RWPE1 (cell line): ENCODE measurements around the gene RASSF5.

Experiments
- CTCF ChIA-PET: fragments of 350-600 bp; sonication (Branson Sonifier 250); formaldehyde crosslinking; extraction: SDS; loops from one replicate; lab custom pipeline; 2021; lab: Yijun Ruan, JAX
- POLR2A ChIA-PET: fragments of 400-600 bp; formaldehyde crosslinking; extraction: SDS; loops from one replicate; lab custom pipeline; 2020; ENCODE audit warnings: antibody characterized with exemption; ENCODE audit not compliant: low non-redundant PET; lab: Yijun Ruan, JAX
- DNase-seq: peaks from one replicate; pipeline ENCODE4 v3.0.0; 2012; ENCODE audit warnings: low spot score
- H3K27ac ChIP-seq: fragments of 450-650 bp; 2 replicates; pipeline ENCODE4 v1.5.1; 2017
- TF ChIP-seq, protein P1 (sequence below): fragments of 450-650 bp; conservative IDR thresholded peaks from 2 replicates; pipeline ENCODE4 v1.5.1; 2017; ENCODE audit warnings: low read depth, mild to moderate bottlenecking

Gene RASSF5

DNA sequence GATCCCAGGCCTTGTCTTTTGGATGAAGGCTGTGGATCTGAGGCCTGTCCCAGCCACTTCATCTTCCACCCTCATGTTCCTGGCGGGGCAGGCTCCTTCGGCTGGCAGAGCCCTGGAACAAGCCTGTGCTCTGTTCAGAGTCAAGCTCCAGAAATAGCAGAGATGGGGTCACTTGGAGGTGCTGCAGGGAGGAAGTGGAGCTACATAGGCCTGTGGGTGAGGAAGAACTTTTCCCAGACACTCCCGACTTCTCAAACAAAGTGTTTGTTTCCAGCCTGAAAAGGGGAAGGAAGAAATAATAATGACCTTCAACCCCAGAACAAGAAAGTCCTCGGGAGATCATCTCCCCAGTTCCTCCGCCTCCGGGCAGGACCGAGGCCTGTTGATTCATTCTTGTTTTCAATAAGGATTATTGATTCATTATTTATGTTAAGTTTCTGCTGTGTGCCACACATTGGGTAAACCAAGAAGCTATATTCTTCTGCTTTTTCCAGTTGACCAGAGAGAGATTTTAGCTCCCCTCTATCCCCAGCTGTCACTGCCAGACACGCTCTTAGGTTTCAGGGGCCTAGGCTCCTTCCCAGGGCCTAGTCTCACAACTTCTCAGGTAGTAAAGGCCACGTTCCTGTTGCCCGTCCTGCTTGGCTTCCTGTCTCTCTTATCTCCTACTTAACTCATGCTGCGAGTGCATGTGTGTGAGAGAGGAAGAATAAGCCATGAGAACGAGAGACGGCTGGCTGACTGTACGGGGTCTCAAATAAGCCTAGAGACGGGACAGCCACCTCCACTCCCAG is 20.1 kb upstream of the RASSF5 start:
- TF ChIP-seq, protein P1, sequence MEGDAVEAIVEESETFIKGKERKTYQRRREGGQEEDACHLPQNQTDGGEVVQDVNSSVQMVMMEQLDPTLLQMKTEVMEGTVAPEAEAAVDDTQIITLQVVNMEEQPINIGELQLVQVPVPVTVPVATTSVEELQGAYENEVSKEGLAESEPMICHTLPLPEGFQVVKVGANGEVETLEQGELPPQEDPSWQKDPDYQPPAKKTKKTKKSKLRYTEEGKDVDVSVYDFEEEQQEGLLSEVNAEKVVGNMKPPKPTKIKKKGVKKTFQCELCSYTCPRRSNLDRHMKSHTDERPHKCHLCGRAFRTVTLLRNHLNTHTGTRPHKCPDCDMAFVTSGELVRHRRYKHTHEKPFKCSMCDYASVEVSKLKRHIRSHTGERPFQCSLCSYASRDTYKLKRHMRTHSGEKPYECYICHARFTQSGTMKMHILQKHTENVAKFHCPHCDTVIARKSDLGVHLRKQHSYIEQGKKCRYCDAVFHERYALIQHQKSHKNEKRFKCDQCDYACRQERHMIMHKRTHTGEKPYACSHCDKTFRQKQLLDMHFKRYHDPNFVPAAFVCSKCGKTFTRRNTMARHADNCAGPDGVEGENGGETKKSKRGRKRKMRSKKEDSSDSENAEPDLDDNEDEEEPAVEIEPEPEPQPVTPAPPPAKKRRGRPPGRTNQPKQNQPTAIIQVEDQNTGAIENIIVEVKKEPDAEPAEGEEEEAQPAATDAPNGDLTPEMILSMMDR = no peak
- DNase-seq = no peak
- H3K27ac ChIP-seq = no peak overlapping the region
- POLR2A ChIA-PET = no interaction called here
- CTCF ChIA-PET = interaction anchor here (0.6 to 1.2 kb wide), 2 partner anchors 70 to 177 kb away, joined by 3 to 6 read pairs; no protein-coding TSS in a partner anchor

DNA sequence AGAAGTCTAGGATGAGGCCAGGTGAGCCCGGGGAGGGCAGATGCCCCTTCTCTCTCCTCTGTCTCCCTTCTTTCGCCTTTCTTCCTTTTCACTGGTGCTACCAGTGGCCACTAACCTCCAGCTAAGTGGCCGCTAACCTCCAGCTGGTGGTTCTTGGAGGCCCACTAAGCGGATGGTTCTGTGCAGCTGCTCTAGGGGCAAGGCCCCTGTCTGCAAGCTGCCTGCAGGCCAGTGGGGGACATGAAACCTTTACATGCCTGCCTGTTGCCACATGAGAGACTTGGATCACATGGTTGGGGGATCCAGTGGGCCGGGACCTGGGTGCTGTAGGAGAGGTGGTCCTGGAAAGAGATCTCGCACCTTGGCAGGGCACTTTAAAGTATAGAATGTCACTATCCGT is 19.4 kb upstream of the RASSF5 start:
- TF ChIP-seq, protein P1 = no peak
- CTCF ChIA-PET = interaction anchor here (0.6 to 1.2 kb wide), 2 partner anchors 71 to 176 kb away, joined by 3 to 6 read pairs; no protein-coding TSS in a partner anchor
- POLR2A ChIA-PET = no interaction called here
- H3K27ac ChIP-seq = no peak overlapping the region
- no peak for DNase-seq

DNA sequence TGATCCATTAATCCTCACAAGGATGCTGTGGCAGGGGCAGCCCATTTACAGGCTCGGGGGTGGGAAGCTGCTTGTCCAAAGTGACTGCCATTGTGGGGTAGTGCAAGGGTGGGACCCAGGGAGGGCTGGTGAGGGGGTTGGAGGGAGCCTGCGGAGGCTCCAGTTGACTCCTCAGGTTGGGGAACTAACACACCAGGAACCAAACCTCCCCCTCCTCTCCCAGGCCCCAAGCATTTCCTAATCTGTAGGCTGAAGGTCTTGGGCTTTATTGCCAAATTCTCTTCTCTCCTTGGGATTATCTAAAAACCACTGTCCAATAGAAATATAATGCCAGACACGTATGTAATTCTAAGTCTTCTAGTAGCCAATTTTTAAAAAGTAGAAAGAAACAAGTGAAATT is 18.9 kb upstream of the RASSF5 start:
- ChIA-PET CTCF (interaction anchor here (0.7 to 1.5 kb wide), 3 partner anchors 14 to 124 kb away, joined by 3 to 7 read pairs (median 4); partner anchors contain the start of gene EIF2D), POLR2A (no interaction called here)
- no peak overlapping the region for H3K27ac ChIP-seq
- TF ChIP-seq, protein P1 = no peak
- no peak for DNase-seq

DNA sequence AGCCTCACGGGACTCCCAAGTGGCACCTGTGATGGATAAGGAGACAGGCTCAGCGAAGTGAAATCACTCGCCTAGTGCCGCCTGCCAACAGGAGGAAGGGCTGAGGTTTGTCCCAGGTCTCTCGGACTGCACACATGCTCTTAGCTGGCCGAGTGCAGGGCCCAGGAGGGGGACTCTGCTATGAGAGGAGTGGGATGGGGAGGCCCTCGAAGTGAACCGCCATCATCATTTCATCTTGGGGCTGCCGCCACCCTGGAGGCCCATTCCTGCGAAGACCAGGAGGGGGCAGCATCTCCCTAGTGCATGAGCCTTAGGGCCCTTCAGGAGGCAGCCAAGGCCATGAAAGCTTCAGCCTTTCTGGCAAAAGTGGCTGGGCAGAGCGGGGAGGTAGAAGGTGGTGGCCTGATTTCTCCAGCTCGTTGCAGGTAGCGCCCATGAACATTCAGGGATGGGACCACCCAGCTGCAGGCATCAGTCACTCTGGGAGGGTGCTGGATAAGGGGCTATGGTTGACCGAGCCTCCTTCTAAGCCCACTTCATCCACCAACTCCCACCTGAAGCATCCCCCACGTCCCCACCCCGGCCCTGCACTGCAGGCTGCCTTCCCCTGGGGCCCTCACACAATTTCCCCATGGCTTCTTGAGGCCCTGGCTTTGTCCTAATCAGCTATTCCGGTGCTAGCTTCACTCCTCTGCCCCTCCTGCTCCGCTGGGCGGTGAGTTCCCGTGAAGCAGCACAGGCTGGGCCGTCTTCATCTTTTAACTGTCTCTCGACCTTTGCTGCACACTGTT is 17.2 kb upstream of the RASSF5 start:
- POLR2A ChIA-PET = no interaction called here
- TF ChIP-seq, protein P1 = peak; percentile 95
- peak; percentile 93 for DNase-seq

DNA sequence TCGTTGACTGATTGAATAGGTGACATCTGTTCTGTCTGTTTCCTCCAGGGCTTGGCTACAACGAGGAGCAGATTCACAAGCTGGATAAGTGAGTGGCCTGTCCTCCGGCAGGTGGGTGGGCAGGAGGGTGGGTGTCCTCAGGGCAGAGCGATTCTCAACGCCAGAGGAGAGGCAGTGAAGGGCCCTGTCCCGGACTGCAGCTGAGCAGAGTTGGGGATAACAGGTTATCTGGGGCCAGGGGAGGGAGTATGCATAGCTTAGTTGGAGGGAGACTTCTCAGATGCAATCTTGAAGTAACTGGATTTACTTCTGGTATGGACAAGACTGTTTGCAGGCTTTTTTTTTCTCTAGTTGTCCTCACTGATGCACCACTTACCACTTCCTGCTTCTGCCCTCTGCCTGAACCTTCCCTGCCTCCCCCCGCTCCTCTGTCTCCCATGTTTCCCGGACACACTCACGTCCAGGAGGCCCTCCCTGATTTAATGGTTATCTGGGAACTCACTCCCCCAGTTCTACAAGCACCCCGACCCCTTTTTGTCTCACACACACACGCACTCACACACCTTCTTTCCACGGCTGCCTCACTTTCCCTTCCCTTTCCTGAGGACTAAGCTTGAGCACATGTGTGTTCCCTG is 16.4 kb upstream of the RASSF5 start:
- POLR2A ChIA-PET = no interaction called here
- TF ChIP-seq, protein P1 = no peak
- H3K27ac ChIP-seq = no peak overlapping the region
- CTCF ChIA-PET = interaction anchor here (0.5 to 3.5 kb wide), 62 partner anchors 8 to 1008 kb away, joined by 3 to 45 read pairs (median 4); partner anchors contain the start of genes DYRK3, IKBKE and RASSF5
- no peak for DNase-seq

More for the DNA sequence above, 17.2 kb upstream of the RASSF5 start:
- no peak overlapping the region for H3K27ac ChIP-seq
- CTCF ChIA-PET = interaction anchor here (0.5 to 3.5 kb wide), 69 partner anchors 8 to 1009 kb away, joined by 3 to 45 read pairs (median 4); partner anchors contain the start of genes DYRK3, EIF2D, IKBKE and RASSF5
